GM20431 (cell line): ENCODE measurements around the gene DMPK.

ENCODE experiments used
- in situ Hi-C: fragments of 300-500 bp; cut with MseI, MboI; formaldehyde crosslinking; loops from one replicate; pipeline ENCODE4 v1.15.0; 2020; ENCODE audit warnings: low sequenced_read_pairs; ENCODE audit not compliant: unreplicated experiment

Gene DMPK

DNA sequence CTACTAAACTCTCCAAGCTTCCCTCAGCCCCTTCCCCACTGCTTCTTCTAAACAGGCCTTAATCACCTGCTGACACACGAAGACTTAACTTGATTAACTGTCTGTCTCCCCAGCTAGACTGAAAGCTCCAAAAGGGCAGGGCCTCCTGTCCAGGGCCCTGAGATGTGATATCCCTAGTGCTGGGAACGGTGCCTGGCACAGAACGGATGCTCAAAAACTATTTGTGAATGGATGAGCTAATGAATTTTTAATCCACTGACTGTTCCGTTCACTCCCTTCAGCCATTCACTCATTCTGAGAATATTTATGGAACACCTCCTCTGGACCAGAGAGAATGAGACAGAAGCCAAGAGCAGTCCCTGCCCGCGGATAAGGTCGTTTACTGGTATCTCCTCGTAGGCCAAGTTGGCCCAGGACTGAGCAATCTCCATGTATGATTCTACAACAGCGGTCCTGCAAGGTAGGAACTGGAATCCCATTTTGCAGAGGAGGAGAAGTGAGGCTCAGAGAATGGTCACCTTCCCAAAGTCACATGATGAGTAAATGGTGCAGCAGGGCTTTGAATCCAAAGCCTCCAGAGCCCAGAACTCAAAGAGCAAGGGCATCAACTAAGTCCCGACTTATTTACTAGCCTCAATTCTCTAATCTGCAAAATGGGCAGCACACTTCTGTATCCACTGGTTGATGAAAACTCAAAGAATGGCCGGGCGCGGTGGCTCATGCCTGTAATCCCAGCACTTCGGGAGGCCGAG is 6.9 kb upstream of the DMPK start:
- in situ Hi-C loops: no loop called here

DNA sequence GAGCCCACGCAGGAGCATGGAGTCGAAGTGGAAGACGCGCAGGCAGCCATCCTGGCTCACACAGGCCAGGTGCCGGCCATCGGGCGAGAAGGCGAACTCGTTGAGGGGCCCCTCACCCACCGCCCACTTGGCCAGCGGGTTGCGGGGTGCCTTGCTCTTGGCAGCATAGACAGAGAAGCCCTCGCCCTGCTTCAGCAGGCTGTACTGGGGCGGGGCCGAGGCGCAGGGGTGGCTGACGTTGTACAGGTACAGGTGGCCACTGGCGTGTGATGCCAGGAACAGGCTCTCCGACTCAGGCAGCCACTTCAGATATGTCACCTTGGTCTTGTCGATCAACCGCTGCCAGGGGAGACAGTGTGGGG is 4.2 kb upstream of the DMPK start:
- in situ Hi-C loops: no loop called here

DNA sequence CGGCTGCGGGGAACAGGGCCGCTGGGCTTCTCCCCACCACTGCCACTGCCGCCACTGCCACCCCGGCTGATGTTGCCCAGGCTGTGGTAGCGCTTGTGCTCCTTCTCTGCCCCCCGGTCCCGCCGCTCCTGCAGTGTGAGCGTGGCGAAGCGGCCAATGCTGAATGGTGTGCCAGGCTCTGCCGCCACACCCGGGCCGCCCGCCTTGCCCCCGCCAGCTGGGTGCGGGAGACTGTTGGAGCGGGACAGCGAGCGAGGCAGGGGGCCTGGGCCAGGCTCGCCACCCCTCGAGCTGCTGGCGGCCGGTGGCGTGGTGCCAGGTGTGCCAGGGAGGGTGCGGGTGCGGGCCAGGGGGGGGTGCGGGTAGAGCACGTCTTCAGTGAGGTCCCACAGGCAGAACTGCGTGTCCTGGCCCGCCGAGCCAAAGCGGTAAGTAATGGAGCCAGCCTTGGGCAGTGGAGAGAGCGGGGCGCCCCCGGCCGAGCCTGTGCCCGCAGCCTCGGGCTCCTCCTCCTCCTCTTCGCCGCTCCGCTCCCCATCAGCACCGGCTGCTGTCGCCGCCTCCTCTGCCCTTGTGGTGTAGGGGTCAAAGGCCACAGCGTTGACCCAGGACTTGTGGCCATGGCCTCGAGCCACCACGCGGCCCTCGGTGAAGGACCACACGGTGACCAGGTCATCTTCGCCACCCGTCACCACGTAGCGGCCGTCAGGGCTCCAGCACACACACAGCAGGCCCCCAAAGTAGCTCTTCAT is 3.7 kb upstream of the DMPK start:
- in situ Hi-C loops: no loop called here

DNA sequence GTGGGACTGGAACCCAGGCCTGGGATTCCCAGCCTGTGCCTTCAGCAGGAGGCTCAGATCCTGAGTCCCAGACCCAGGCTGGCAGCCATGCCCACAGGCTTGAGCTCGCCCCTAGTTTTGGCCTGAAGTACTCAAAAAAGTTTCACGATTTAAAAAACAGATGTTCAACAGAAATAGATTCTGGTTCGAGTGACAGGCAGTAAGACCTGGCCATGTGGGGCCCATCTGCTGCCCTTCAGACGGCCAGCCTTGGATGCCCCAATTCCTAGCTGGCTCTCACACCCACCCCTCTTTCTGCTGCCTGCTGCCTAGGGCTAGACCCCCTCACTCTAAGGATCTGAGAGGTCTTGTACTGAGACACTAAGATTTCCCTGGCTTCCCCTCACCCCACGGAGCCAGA is 2.8 kb upstream of the DMPK start:
- in situ Hi-C loops: no loop called here

DNA sequence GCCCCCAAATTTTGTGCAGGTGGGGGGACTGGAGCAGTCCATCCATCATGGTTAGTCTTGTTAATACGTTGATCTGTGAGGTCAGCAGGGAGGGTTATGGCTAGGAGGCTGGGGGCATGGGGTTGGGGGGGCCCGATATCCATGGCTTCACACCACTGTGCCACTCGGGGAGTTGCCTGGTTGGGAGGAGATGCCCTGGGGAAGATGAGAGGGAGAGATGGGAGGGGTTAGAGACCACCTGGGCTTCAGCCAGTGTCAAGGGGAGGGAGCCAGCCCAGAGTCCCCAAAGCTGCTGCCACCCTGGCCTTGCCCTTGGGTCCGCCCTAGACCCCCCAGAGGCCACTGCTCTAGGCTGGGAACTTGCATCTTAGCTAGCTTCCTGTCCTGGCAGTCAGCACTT is 1.8 kb upstream of the DMPK start:
- in situ Hi-C loops: no loop called here

DNA sequence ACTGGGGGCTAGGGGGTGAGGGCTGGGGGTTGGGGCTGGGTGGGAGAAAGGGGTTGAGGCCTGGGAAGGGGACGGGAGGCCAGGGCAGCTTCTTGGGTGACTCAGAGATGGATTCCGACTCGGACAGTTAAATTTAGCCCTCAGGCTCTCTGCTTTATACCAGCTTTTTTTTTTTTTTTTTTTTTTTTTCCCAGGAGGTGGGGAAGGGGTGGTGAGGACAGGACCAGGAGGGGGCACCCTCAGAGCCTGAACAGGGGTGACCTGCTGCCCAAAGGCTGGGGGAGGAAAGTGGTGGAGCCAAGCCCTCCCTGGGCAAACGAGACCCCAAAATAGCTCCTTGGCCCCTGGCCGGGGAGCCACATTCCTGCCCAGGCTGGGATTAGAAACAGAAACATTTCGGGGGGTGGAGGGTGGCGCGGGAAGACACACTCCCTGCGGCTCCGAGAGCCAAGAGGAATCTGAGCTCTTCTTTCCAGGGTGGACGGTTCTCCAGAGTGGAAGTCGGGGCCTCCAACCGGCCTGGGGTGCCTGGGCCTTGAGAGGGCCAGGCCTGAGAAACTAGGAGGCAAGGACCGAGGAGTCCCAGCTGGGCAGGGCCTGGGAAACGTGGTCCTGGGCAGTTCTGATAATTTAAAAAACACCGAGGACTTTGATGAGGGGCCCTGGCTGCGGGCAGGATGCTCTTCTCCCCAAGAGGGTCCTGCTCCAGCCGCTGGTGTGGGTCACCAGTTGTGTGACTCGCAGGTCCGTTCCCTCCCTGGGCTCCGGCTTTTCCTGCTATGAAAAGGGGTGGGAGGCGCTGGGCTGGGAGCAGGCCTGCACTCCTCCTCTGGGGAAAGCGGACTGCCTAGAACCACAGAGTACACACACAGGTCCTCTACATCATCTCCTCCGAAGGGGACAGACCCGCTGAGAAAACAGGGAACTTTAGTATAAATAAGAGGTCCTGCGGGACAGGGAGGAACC is 813 bp upstream of the DMPK start:
- in situ Hi-C loops: no loop called here

DNA sequence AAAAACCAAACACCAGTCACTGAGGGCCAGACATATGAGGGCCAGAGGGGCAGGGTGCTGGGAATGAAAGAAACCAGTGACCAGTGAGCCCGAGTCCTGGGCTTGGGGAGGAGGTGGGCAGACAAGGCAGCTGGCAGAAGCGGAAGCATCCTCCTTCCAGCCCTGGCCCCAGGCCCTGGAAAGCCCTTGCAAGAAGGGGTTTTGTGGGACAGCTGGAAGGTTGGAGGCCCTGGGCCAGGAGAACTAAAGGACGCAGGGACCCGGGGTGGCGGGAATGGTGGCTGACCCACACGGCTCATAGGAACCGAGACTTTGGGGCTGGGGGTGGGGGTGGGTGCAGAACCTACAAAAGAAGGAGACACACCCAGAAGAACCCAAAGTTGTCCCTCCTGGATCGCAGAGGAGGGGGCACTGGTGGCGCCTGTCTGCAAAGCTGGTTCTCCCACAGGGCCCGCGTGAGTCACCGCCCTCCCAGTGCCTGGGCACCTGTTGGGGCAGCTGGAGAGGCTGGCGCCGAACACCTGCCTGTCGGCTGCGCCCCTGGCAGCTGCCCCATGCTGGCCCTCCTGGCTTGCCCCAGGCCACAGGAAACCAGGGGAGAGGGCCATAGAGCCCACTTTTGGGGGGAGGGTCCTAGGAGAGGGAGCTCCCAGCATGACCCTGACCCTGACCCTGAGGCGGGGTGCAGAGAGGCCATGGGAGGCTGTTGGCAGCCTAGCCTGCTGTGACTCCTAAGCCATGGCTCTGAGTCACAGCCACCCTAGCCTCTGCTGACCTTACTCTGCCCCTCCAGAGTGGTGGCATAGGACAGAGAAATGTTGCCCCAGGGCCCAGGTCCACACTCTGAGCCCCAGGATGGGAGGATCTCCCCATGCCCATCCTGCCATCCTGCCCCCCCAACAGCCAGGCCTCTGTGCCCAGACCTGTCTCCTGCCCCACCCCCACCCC is 802 bp downstream of the DMPK start:
- in situ Hi-C loops: no loop called here

DNA sequence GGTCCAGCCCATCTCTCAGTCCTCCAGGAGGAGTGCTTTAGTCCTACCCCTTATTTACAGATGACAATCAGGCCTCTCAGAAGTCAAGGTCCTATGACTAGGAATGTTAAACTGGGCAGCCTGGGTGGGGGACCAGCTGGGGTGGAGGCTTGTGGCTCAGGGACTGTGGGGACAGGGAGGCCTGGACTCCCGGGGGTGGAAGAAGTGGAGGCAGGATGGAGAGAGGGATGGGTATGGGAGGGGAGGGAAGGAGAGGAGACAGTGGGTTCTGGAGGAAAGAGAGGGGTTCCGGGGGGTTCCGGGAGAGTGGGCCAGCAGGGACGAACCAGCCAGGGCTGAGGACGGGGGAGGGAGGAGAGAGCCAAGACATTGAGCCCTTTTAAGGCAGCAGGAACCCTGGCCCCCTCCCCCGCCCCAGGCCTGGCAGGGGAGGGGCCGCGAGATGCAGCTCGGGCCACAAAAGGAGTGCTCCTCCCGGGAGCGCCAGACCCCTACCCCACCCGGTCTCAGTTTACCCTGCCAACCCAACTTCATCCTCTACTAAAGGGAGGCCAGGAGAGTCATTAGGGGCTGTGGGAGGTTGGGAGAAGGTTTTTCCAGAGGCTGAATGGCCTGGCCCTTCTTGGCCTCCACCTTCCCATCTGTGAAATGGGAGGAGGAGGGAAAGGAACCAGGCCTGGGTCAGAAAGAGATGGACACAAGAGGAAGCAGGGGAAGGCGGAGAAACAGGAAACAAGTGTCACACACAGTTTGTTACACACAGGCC is 1.7 kb downstream of the DMPK start:
- in situ Hi-C loops: no loop called here

DNA sequence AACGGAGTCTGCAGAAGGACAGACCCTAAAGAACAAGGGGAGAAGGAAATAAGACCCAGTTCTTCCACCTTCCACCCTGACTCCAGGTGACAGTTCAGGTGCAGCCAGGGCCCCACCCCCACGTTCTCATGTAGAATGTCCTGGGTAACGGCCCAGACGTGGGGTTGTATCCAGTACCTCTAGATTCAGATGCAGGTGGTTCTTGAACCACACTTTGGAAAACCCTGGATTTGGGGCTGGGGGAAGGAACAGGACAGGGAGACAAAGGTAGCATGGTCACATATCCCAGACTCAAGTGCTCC is 2.2 kb downstream of the DMPK start:
- in situ Hi-C loops: no loop called here

DNA sequence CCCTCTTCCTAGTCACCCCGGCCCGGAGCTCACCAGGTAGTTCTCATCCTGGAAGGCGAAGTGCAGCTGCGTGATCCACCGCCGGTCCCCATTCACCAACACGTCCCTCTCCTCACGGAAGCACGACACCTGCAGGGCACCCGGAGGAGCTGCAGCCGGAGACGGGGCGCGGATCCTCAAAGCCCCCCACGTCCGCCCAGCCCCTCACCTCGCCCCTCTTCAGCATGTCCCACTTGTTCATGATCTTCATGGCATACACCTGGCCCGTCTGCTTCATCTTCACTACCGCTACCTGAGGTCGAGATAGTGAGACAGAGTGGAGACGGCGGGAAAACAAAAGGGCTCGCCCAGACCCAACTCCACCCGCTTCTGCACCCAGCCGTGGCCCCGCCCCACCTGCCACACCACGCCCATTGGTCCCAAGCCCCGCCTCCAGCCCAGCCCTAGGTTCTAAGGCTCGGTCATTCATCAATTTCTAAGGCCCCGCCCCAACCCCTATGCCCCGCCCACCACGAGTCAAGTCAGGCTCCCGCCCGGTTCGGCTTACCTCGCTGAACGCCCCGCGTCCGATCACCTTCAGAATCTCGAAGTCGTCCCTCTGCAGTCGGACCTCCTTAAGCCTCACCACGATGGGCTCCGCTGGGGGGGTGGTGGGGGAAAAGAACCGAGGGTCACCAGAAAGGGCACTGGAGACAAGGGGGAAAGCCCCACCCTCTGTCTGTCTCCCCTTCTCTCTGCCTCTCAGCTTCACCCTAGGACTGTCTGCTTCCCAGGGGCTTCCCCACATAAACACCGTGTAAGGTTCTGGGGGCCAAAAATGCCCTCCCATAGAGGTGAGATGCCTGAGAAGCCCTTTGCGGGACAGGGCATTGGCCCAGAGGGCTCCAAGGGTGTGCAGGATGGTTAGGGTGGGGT is 2.8 kb downstream of the DMPK start:
- in situ Hi-C loops: no loop called here

DNA sequence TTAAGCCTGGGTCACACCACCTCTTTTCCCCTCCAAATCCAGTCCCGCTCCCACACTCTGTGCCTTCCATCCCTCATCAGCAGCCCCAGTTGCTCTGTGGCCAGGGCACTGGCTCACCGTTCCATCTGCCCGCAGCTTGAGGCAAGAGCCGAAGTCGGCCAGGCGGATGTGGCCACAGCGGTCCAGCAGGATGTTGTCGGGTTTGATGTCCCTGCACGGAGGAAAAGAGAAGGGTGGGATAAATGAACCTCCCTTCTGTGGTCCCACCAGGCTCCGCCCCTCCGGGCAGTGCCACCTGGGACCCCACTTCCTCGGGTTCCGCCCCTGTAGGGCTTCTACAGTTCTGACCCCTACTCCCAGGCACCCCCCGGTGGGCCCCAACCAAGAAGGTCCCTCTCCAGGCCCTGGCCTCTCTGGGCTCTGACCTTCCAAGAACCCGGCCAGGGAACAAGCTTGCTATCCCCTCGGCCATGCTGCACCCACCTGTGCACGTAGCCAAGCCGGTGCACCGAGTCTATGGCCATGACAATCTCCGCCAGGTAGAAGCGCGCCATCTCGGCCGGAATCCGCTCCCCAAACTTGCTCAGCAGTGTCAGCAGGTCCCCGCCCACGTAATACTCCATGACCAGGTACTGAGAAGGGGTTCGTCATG is 4.2 kb downstream of the DMPK start:
- in situ Hi-C loops: no loop called here

DNA sequence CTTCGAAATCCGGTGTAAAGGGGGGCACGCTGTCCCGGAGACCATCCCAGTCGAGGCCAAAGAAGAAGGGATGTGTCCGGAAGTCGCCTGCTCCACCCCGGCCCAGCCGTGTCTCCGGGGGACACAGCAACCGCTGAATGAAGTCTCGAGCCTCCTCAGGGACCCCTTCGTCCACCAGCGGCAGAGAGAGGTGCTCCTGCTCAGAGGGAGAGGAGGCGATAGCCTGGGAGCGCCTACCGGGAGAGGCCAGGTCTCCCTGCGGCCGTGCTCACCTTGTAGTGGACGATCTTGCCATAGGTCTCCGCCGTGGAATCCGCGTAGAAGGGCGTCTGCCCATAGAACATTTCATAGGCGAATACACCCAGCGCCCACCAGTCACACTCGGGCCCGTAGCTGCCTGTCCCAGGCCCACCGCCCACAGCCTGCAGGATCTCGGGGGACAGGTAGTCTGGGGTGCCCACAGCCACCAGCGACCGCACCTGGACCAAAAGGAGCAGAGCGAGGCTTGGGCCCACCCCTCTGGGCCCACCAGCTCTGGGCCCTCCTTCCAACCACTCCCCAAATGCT is 4.8 kb downstream of the DMPK start:
- in situ Hi-C loops: no loop called here

DNA sequence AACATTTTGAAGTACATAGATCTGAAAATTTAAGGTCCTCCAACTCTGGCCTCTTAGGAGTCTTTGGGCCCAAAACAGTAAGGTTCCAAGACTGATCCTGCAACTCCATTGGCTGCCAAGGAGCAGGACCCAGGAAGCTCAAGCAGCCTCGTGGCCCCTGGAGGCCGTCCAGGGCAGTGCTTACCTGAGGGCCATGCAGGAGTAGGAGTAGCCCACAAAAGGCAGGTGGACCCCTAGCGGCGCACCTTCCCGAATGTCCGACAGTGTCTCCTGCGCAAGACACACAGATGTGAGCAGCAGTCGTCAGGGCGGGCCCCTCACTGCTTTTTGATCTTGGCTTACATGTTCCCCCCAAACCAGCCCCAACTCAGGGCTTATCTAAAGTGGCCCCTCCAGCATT is 7.5 kb downstream of the DMPK start:
- in situ Hi-C loops: no loop called here

DNA sequence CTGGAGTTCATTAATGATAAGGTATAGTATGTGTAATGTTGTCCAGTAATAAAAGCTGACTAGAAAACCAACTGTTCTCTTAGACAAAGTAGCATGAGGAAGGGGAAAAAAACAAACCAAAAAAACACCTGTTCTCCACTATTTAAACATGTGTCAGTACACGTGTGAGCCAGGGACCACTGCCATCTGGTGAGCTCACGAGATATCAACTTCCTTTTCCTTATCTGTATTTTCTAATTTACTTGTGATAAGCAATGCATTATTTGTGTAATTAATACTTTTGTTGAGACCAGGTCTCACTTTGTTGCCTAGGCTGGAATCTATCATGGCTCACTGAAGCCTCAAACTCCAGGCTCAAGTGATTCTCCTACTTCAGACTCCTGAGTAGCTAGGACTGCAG is 8.9 kb downstream of the DMPK start:
- in situ Hi-C loops: no loop called here

DNA sequence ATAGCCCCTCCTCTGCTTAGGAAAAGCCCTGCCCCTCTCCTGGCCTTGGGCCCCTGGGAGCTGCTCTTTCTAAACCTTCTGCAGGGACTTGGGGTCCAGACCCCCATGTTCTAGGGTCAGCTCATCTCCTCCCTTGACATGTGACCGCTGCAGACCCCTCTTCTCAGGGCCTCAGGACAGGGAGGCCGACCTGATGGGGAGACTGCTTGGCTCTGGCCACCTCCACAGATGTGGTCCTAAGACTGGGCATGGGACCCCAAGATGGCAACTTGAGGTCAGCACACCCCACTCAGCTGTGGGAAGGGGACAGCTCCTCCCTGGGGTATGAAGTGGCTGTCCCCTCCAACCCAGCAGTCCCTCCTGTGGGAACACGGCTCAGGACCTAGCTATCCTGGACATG is 9.4 kb downstream of the DMPK start:
- in situ Hi-C loops: no loop called here

DNA sequence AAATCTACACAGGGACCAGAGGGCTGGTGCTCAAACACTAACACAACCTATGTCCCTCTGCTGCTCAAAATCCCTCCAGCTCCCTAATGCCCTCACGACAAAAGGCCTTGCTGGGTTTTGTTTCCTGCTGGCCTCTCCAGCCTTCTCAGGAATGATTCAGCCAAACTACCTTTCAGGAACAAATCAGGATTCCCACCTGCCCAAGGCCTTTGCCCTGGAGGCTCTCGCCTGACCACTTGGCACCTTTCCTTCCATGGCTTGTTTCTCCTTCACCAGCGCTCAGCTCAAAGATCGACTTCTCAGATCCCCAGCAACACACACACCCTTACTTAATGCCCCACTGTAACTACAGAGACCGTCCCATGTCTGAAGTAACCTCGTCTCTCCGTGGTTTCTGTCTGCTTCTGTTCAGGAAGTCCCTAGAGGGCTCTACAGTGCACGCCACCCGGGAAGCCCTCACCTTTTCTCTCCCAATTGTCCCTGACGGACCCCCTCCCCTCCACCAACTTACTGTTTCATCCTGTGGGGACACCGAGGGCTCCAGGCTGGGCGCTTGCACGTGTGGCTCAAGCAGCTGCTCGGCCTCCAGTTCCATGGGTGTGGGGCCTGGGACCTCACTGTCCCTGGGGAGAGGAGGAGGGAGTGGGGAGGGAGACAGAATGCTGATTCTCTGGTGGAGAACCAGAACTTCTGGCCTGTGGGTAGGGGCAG is 10.0 kb downstream of the DMPK start:
- in situ Hi-C loops: no loop called here
